ENCODE measurements around the gene ZNF365. TPM values are rescaled to one million over a fixed set of nuclear protein-coding genes. Genes with fewer than 3 reads are reported as not detected.

The ZNF365 gene
- total RNA-seq, 1 experiment from 2014 or later: 1.8 TPM

GRCh38 chr10:62430881-62431280, 56.7 kb downstream of the ZNF365 start:
- CTCF ChIA-PET: no interaction called here
- TF ChIP-seq CBX3 (IDR thresholded peaks at IDR 0.05; ENCODE audit: low read depth) (no peak), EZH2phosphoT487 (IDR thresholded peaks at IDR 0.05; ENCODE audit: borderline replicate concordance) (no peak)
- intact Hi-C loops (cut with micrococcal nuclease): no loop called here
- no peaks in the 10 kb centered on the region for H3K9me3 ChIP-seq (ENCODE audit: control insufficient read depth in 1 of 2, insufficient read depth in 1 of 2, low read depth in 1 of 2, low read length in 2 of 2)
- ATAC-seq: no peak
- H3K4me3 ChIP-seq (replicated peaks in 1 of 2; ENCODE audit: low read depth in 1 of 2, low read length in 2 of 2): no peak overlapping the region
- no peaks in the 10 kb centered on the region; the same call in 1 of the 2 replicates for H3K9me2 ChIP-seq (ENCODE audit: insufficient read depth)
- peaks cover 12 to 33% of the 10 kb centered on the region in 2 experiments for H3K4me1 ChIP-seq (ENCODE audit: control insufficient read depth in 1 of 2, insufficient read depth in 2 of 2, low read length in 2 of 2)
- H3K27ac ChIP-seq (ENCODE audit: low read depth, low read length): no peak overlapping the region
- no peak overlapping the region for H2AFZ ChIP-seq (ENCODE audit: low read depth, low read length, poor library complexity, severe bottlenecking)
- H3K9ac ChIP-seq (ENCODE audit: low read length): no peak overlapping the region
- H4K20me1 ChIP-seq (ENCODE audit: insufficient read depth): no peaks in the 10 kb centered on the region
- POLR2A ChIA-PET: no interaction called here
- no peaks in the 10 kb centered on the region for H3K79me2 ChIP-seq (ENCODE audit: insufficient read depth, low read length)
- no peak overlapping the region for H3K4me2 ChIP-seq (ENCODE audit: low read length)
- no peaks in the 10 kb centered on the region for H3K36me3 ChIP-seq (ENCODE audit: control insufficient read depth in 1 of 2, insufficient read depth in 2 of 2, low read length in 2 of 2)
- no peak for DNase-seq (ENCODE audit: low read depth, low spot score)
- RAD21 ChIA-PET (ENCODE audit: low non-redundant PET in 1 of 2, low total read pairs in 2 of 2, uncharacterized antibody in 2 of 2, unreplicated experiment in 2 of 2): no interaction called here
- peaks cover 9% of the 10 kb centered on the region; the same call in 1 of the 2 replicates for H3K27me3 ChIP-seq (ENCODE audit: insufficient read depth, low read length)
- no TSS peak for BruUV-seq (replicated peaks)

- H3K9me2 ChIP-seq (ENCODE audit: insufficient read depth): no peaks in the 10 kb centered on the region; the same call in 1 of the 2 replicates
- BruUV-seq (replicated peaks): no TSS peak
- H3K4me3 ChIP-seq (replicated peaks in 1 of 2; ENCODE audit: low read depth in 1 of 2, low read length in 2 of 2): peak overlapping the region in 1 of 2 experiments; percentile 7; a peak in 1 of 4 replicates
- no peak overlapping the region for H2AFZ ChIP-seq (ENCODE audit: low read depth, low read length, poor library complexity, severe bottlenecking)
- no peaks in the 10 kb centered on the region for H3K36me3 ChIP-seq (ENCODE audit: control insufficient read depth in 1 of 2, insufficient read depth in 2 of 2, low read length in 2 of 2)
- no peak overlapping the region for H3K9ac ChIP-seq (ENCODE audit: low read length)
- POLR2A ChIA-PET: no interaction called here
- RAD21 ChIA-PET (ENCODE audit: low non-redundant PET in 1 of 2, low total read pairs in 2 of 2, uncharacterized antibody in 2 of 2, unreplicated experiment in 2 of 2): no interaction called here
- ATAC-seq (peak; percentile 81), DNase-seq (ENCODE audit: low read depth, low spot score) (peak; percentile 35)
- peak overlapping the region; percentile 60 for H3K4me2 ChIP-seq (ENCODE audit: low read length)
- H3K27ac ChIP-seq (ENCODE audit: low read depth, low read length): no peak overlapping the region
- no peaks in the 10 kb centered on the region for H3K9me3 ChIP-seq (ENCODE audit: control insufficient read depth in 1 of 2, insufficient read depth in 1 of 2, low read depth in 1 of 2, low read length in 2 of 2)
- CTCF ChIA-PET: interaction anchor here (1.1 kb wide), 1 partner anchor 9 kb away, joined by 3 read pairs; no protein-coding TSS in a partner anchor
- peaks cover 10% of the 10 kb centered on the region; the same call in 1 of the 2 replicates for H3K27me3 ChIP-seq (ENCODE audit: insufficient read depth, low read length)
- no peaks in the 10 kb centered on the region for H3K79me2 ChIP-seq (ENCODE audit: insufficient read depth, low read length)
- TF ChIP-seq CTCF (IDR thresholded peaks at IDR 0.05 in 2 of 3, conservative IDR thresholded peaks at IDR 0.05 in 1 of 3; ENCODE audit: borderline replicate concordance in 1 of 3, insufficient read depth in 1 of 3, low read depth in 2 of 3, low read length in 2 of 3) (no peak), FOSL1 (IDR thresholded peaks at IDR 0.05; ENCODE audit: low read depth) (peak; percentile 93), CBX3 (IDR thresholded peaks at IDR 0.05; ENCODE audit: low read depth) (no peak; the same call in 1 of the 2 replicates), ZFX (IDR thresholded peaks at IDR 0.05) (no peak), CEBPB (IDR thresholded peaks at IDR 0.05; ENCODE audit: low read depth) (no peak; the same call in 1 of the 2 replicates), SIN3A (IDR thresholded peaks at IDR 0.05; ENCODE audit: low read depth) (0 out of 2 replicates have a peak, but pooled peaks have one; percentile 19), SRF (IDR thresholded peaks at IDR 0.05; ENCODE audit: low read depth) (peak; percentile 60; the same call in 1 of the 2 replicates), JUND (IDR thresholded peaks at IDR 0.05) (peak; percentile 90), SP1 (IDR thresholded peaks at IDR 0.05; ENCODE audit: low read depth) (peak; percentile 59), MAX (IDR thresholded peaks at IDR 0.05) (no peak), TCF7L2 (IDR thresholded peaks at IDR 0.05; ENCODE audit: borderline replicate concordance, extremely low read depth, insufficient read depth, insufficient read length) (peak; percentile 24)
- no peaks in the 10 kb centered on the region for H4K20me1 ChIP-seq (ENCODE audit: insufficient read depth)
- peaks cover 8 to 16% of the 10 kb centered on the region in 2 experiments; a peak in 3 of 4 replicates for H3K4me1 ChIP-seq (ENCODE audit: control insufficient read depth in 1 of 2, insufficient read depth in 2 of 2, low read length in 2 of 2)
- intact Hi-C loops (cut with micrococcal nuclease): no loop called here
These were observed 59.1 kb downstream of the ZNF365 start for GRCh38 chr10:62433181-62433692.

Data from HCT116 (cell line).